Body of pancreas (tissue), 4 donors: Measurements from ENCODE around the gene ARHGAP42. TPM values are rescaled to one million over a fixed set of nuclear protein-coding genes. Genes with fewer than 3 reads are reported as not detected.

Experiments
- ATAC-seq: fragments of 150-250 bp; one replicate; pipeline ENCODE4 v1.9.1; 2016
- DNase-seq, 4 donors: peaks; one replicate each; pipeline ENCODE4 v3.0.0-alpha.2; 2019
- H3K27ac ChIP-seq, 4 donors: fragments of 200-600 bp; sonication (generic); 1 replicate in 3 of 4; 2 replicates in 1 of 4; pipeline versions ENCODE4 v1.5.1 to v1.6.1; 2016 to 2019; ENCODE audit warnings: mild to moderate bottlenecking in 1 of 4, mixed read lengths in 1 of 4, moderate library complexity in 1 of 4
- H3K27me3 ChIP-seq, 2 donors: fragments of 200-600 bp; sonication (generic); one replicate each; pipeline ENCODE4 v1.6.0; 2016; ENCODE audit warnings: mild to moderate bottlenecking in 1 of 2
- H3K36me3 ChIP-seq, 2 donors: fragments of 200-600 bp; sonication (generic); replicated peaks in 1 of 2; 2 replicates each; pipeline ENCODE4 v1.5.1; 2016; ENCODE audit warnings: low read depth in 2 of 2; ENCODE audit not compliant: insufficient read depth in 1 of 2
- H3K4me1 ChIP-seq: fragments of 200-600 bp; sonication (generic); one replicate; pipeline ENCODE4 v1.6.0; 2016
- H3K4me3 ChIP-seq, 2 donors: fragments of 200-600 bp; sonication (generic); 1 replicate in 1 of 2; 2 replicates in 1 of 2; pipeline ENCODE4 v1.5.1; 2016 to 2019
- H3K9me3 ChIP-seq, 3 donors: fragments of 200-600 bp; sonication (generic); 1 replicate in 2 of 3; 2 replicates in 1 of 3; pipeline ENCODE4 v1.5.1; 2016
- CTCF ChIP-seq, 7 experiments: fragments of 450-650 bp in 4 of 7; fragments of 200-600 bp in 3 of 7; sonication (generic) in 3 of 7; IDR thresholded peaks; one replicate each; pipeline ENCODE4 v1.5.1; 2016 to 2019; ENCODE audit warnings: antibody characterized with exemption in 7 of 7
- POLR2A ChIP-seq, 3 donors: fragments of 450-650 bp; IDR thresholded peaks; one replicate each; pipeline ENCODE4 v1.6.1; 2016; ENCODE audit warnings: antibody characterized with exemption in 3 of 3, mild to moderate bottlenecking in 2 of 3
- WGBS, 2 donors: methylation state at CpG; one replicate each; pipeline ENCODE4 v1.1.5; 2017; 5-methylcytosine and 5-hydroxymethylcytosine counted together
- intact Hi-C: fragments of 100-400 bp; cut with DNase I; formaldehyde crosslinking; loops from one replicate; pipeline ENCODE4 v1.15.1; 2023
- total RNA-seq, 2 donors: library from RNA; depleted of rRNA; stranded (reverse); fragments of >200 nt; gene quantifications; one replicate each; pipeline ENCODE4 v1.1.0, GENCODE V29; 2016

The ARHGAP42 gene
- total RNA-seq, 2 donors from 2014 or later, result 3.6 to 4.7 TPM

- WGBS, 2 donors, result 38 to 43% methylated on average over 5 of the region's 5 CpGs
- Histone ChIP-seq H3K4me1 (peaks cover 10% of the 10 kb centered on the region), H3K36me3 (no peaks in the 10 kb centered on the region), H3K4me3 (no peak overlapping the region), H3K9me3 (no peaks in the 10 kb centered on the region), H3K27ac (no peak overlapping the region), H3K27me3 (no peaks in the 10 kb centered on the region)
- ATAC-seq (peak; percentile 54), DNase-seq (no peak)
- TF ChIP-seq POLR2A (IDR thresholded peaks at IDR 0.05), result no peak
- TF ChIP-seq CTCF (IDR thresholded peaks at IDR 0.05), result no peak
- intact Hi-C loops, result no loop called here
These were observed 98.3 kb downstream of the ARHGAP42 start for GRCh38 chr11:100785148-100785983.

- ATAC-seq, result no peak
- Histone ChIP-seq H3K36me3 (no peaks in the 10 kb centered on the region), H3K4me1 (peaks cover 10% of the 10 kb centered on the region), H3K27ac (no peak overlapping the region), H3K27me3 (no peaks in the 10 kb centered on the region), H3K9me3 (no peaks in the 10 kb centered on the region), H3K4me3 (no peak overlapping the region)
- WGBS, 2 donors, result 80 to 84% methylated on average over 1 of the region's 1 CpG
- no peak for TF ChIP-seq CTCF (IDR thresholded peaks at IDR 0.05)
- no peak for TF ChIP-seq POLR2A (IDR thresholded peaks at IDR 0.05)
- no peak for DNase-seq
- intact Hi-C loops, result no loop called here
These were observed 101.6 kb downstream of the ARHGAP42 start for GRCh38 chr11:100788561-100789295.

- H3K4me1 ChIP-seq, result peaks cover 10% of the 10 kb centered on the region
- no peaks in the 10 kb centered on the region for H3K27me3 ChIP-seq
- peak; percentile 67 for ATAC-seq
- no peaks in the 10 kb centered on the region for H3K36me3 ChIP-seq
- DNase-seq, result peak; percentile 34 to 78 (median 50)
- intact Hi-C loops, result no loop called here
- H3K27ac ChIP-seq, result no peak overlapping the region
- no peaks in the 10 kb centered on the region for H3K9me3 ChIP-seq
- TF ChIP-seq POLR2A (IDR thresholded peaks at IDR 0.05) (no peak), CTCF (IDR thresholded peaks at IDR 0.05) (no peak)
- no peak overlapping the region for H3K4me3 ChIP-seq
- WGBS, 2 donors, result 53 to 55% methylated on average over 6 of the region's 6 CpGs
These were observed 102.4 kb downstream of the ARHGAP42 start for GRCh38 chr11:100789500-100789899.

GRCh38 chr11:100790073-100790472 lies 103.0 kb downstream of the ARHGAP42 start:
- Histone ChIP-seq H3K27ac (no peak overlapping the region), H3K4me3 (no peak overlapping the region), H3K9me3 (no peaks in the 10 kb centered on the region), H3K27me3 (no peaks in the 10 kb centered on the region), H3K4me1 (peaks cover 7% of the 10 kb centered on the region), H3K36me3 (no peaks in the 10 kb centered on the region)
- WGBS, 2 donors, result 33 to 37% methylated on average over 2 of the region's 2 CpGs
- DNase-seq, result no peak
- ATAC-seq, result no peak
- intact Hi-C loops, result no loop called here
- TF ChIP-seq CTCF (IDR thresholded peaks at IDR 0.05), result no peak
- no peak for TF ChIP-seq POLR2A (IDR thresholded peaks at IDR 0.05)
